K562 (cell line): ENCODE data around the gene TENM4. TPM values are rescaled to one million over a fixed set of nuclear protein-coding genes. Genes with fewer than 3 reads are reported as not detected.

ENCODE experiments used
- ATAC-seq: fragments of 200-7000 bp; cut with Tn5 transposase; 3 replicates; pipeline ENCODE4 v1.9.1; 2020; ENCODE audit warnings: moderate library complexity
- BruUV-seq: library from RNA; stranded (reverse); fragments of 400-500 nt; replicated peaks from 2 replicates; lab custom pipeline; 2021; lab: Mats Ljungman, UMichigan
- CTCF ChIA-PET: fragments of 300-600 bp; formaldehyde crosslinking; extraction: SDS; loops from one replicate; lab custom pipeline; 2021; ENCODE audit warnings: low intra/inter-chr PET ratio; lab: Yijun Ruan, JAX
- POLR2A ChIA-PET: fragments of 300-600, 350-650 bp; sonication (Branson Sonifier 250); formaldehyde crosslinking; extraction: SDS; loops from one replicate; lab custom pipeline; 2021; ENCODE audit warnings: antibody characterized with exemption, inconsistent platforms; lab: Yijun Ruan, JAX
- DNase-seq, 4 experiments: peaks; one replicate each; pipeline versions ENCODE4 v3.0.0 to v3.0.0-alpha.2; 2011 to 2018; ENCODE audit warnings: low spot score in 3 of 4, mixed read lengths in 3 of 4; ENCODE audit errors: extremely low read depth in 1 of 4
- FAIRE-seq: peaks from 2 replicates; lab custom pipeline; 2011; peaks lifted over from hg19 to GRCh38; lab: Jason Lieb, UNC
- H2AFZ ChIP-seq: 2 replicates; pipeline ENCODE4 v1.6.0; 2011; ENCODE audit warnings: low read depth, low read length, control low read depth, inconsistent platforms
- H3K27ac ChIP-seq: fragments of 200-600 bp; 3 replicates; pipeline ENCODE4 v1.8.0; 2011; ENCODE audit warnings: low read depth, mild to moderate bottlenecking, control low read depth, inconsistent platforms, low read length, moderate library complexity, mixed read lengths; ENCODE audit errors: extremely low read depth
- H3K27me3 ChIP-seq, 2 experiments: fragments of 300-600 bp in 1 of 2; 2 replicates in 1 of 2; 3 replicates in 1 of 2; pipeline versions ENCODE4 v1.6.0 to v1.8.0; 2011; ENCODE audit warnings: inconsistent platforms in 2 of 2, low read length in 2 of 2, mild to moderate bottlenecking in 1 of 2, mixed read lengths in 1 of 2, moderate library complexity in 1 of 2; ENCODE audit not compliant: control insufficient read depth in 2 of 2, insufficient read depth in 2 of 2
- H3K36me3 ChIP-seq: fragments of 300-600 bp; 3 replicates; pipeline ENCODE4 v1.8.0; 2011; ENCODE audit warnings: mild to moderate bottlenecking, low read length, inconsistent platforms; ENCODE audit not compliant: control insufficient read depth, insufficient read depth
- H3K4me1 ChIP-seq, 2 experiments: fragments of 200-600 bp in 1 of 2; replicated peaks in 1 of 2; 2 replicates in 1 of 2; 3 replicates in 1 of 2; pipeline versions ENCODE4 v1.5.1 to v1.8.0; 2011; ENCODE audit warnings: inconsistent platforms in 2 of 2, low read length in 2 of 2, mild to moderate bottlenecking in 1 of 2, mixed read lengths in 1 of 2, moderate library complexity in 1 of 2; ENCODE audit not compliant: control insufficient read depth in 2 of 2, insufficient read depth in 2 of 2
- H3K4me2 ChIP-seq: 2 replicates; pipeline ENCODE4 v1.6.1; 2011; ENCODE audit warnings: low read length, control low read depth, inconsistent platforms, mixed read lengths; ENCODE audit not compliant: insufficient read depth
- H3K4me3 ChIP-seq: fragments of 200-600 bp; sonication (generic), shearing (Covaris generic); 2 replicates; pipeline ENCODE4 v1.5.1; 2016; ENCODE audit warnings: control low read depth, inconsistent platforms
- H3K79me2 ChIP-seq: fragments of 200-600 bp; 3 replicates; pipeline ENCODE4 v1.8.0; 2011; ENCODE audit warnings: low read length, inconsistent platforms; ENCODE audit not compliant: control insufficient read depth, insufficient read depth
- H3K9ac ChIP-seq, 2 experiments: 2 replicates each; pipeline versions ENCODE4 v1.6.0 to v1.6.1; 2011; ENCODE audit warnings: low read depth in 2 of 2, low read length in 2 of 2, control low read depth in 1 of 2, inconsistent platforms in 1 of 2, mild to moderate bottlenecking in 1 of 2, mixed read lengths in 1 of 2; ENCODE audit not compliant: insufficient read depth in 1 of 2
- H3K9me1 ChIP-seq: one replicate; pipeline ENCODE4 v1.6.0; 2011; ENCODE audit warnings: inconsistent platforms, mild to moderate bottlenecking, low read length, moderate library complexity; ENCODE audit not compliant: control insufficient read depth, insufficient read depth
- H3K9me3 ChIP-seq: replicated peaks from 2 replicates; pipeline ENCODE4 v1.5.1; 2011; ENCODE audit warnings: low read depth, low read length, inconsistent platforms; ENCODE audit not compliant: control insufficient read depth, insufficient read depth
- H4K20me1 ChIP-seq: replicated peaks from 2 replicates; pipeline ENCODE4 v1.6.1; 2011; ENCODE audit warnings: low read length, inconsistent platforms, mixed read lengths; ENCODE audit not compliant: control insufficient read depth, insufficient read depth
- ATF1 ChIP-seq, 2 experiments: fragments of 450-650 bp in 1 of 2; IDR thresholded peaks; 2 replicates each; pipeline ENCODE4 v1.6.1; 2016; ENCODE audit warnings: missing compliant biosample characterization in 1 of 2, missing genetic modification characterization in 1 of 2
- BRD9 ChIP-seq: fragments of 450-650 bp; IDR thresholded peaks from 2 replicates; pipeline ENCODE4 v1.6.1; 2018; ENCODE audit warnings: low read depth; ENCODE audit not compliant: partially characterized antibody
- CBFA2T3 ChIP-seq: fragments of 450-650 bp; IDR thresholded peaks from 2 replicates; pipeline ENCODE4 v1.6.1; 2017
- CBFB ChIP-seq: sonication (generic); formaldehyde crosslinking; IDR thresholded peaks from 2 replicates; pipeline ENCODE4 v1.4.0; 2020; ENCODE audit warnings: mild to moderate bottlenecking, missing genetic modification reagents
- CHD4 ChIP-seq: fragments of 200-600 bp; sonication (generic); IDR thresholded peaks from 3 replicates; pipeline ENCODE4 v1.6.1; 2012; ENCODE audit warnings: low read depth, mild to moderate bottlenecking, mixed read lengths, low read length, inconsistent platforms; ENCODE audit not compliant: insufficient read depth, insufficient replicate concordance, poor library complexity, severe bottlenecking
- ELF2 ChIP-seq: fragments of 250-450 bp; sonication (Bioruptor Pico); IDR thresholded peaks from 2 replicates; pipeline ENCODE4 v1.5.0; 2021; ENCODE audit warnings: mild to moderate bottlenecking
- FOXA1 ChIP-seq: fragments of 450-650 bp; IDR thresholded peaks from 2 replicates; pipeline ENCODE4 v1.6.1; 2016; ENCODE audit warnings: mild to moderate bottlenecking, borderline replicate concordance
- FOXM1 ChIP-seq, 2 experiments: fragments of 450-650 bp in 1 of 2; sonication (generic) in 1 of 2; formaldehyde crosslinking in 1 of 2; IDR thresholded peaks; 2 replicates each; pipeline versions ENCODE4 v1.6.1 to v1.9.0; 2017 to 2022; ENCODE audit warnings: low read depth in 2 of 2, mild to moderate bottlenecking in 2 of 2, missing genetic modification reagents in 1 of 2, moderate library complexity in 1 of 2
- HNRNPK ChIP-seq: fragments of 200-400 bp; formaldehyde crosslinking; IDR thresholded peaks from one replicate; pipeline ENCODE4 v1.6.1; 2018; ENCODE audit warnings: mild to moderate bottlenecking, low read depth, low read length; ENCODE audit not compliant: poor library complexity, severe bottlenecking
- KLF16 ChIP-seq: IDR thresholded peaks from 2 replicates; pipeline ENCODE4 v1.6.1; 2016; ENCODE audit warnings: antibody characterized with exemption
- MAZ ChIP-seq, 2 experiments: fragments of 450-650 bp in 1 of 2; sonication (generic) in 1 of 2; formaldehyde crosslinking; IDR thresholded peaks in 1 of 2; conservative IDR thresholded peaks in 1 of 2; 2 replicates each; pipeline versions ENCODE4 v1.4.0 to v1.5.0; 2020; ENCODE audit warnings: mild to moderate bottlenecking in 1 of 2, missing genetic modification reagents in 1 of 2
- NBN ChIP-seq: fragments of 450-650 bp; IDR thresholded peaks from 2 replicates; pipeline ENCODE4 v1.6.1; 2016; ENCODE audit warnings: low read depth, mild to moderate bottlenecking
- POLR2G ChIP-seq: fragments of 200-400 bp; formaldehyde crosslinking; IDR thresholded peaks from 2 replicates; pipeline ENCODE4 v1.6.1; 2017; ENCODE audit warnings: low read depth, mild to moderate bottlenecking, antibody characterized with exemption, low read length, moderate library complexity
- RAD51 ChIP-seq: fragments of 450-650 bp; IDR thresholded peaks from 2 replicates; pipeline ENCODE4 v1.7.1; 2016; ENCODE audit warnings: low read depth, mild to moderate bottlenecking, borderline replicate concordance
- ZNF699 ChIP-seq: fragments of 250-450 bp; sonication (Bioruptor Pico); IDR thresholded peaks from 2 replicates; pipeline ENCODE4 v1.8.0; 2021; ENCODE audit warnings: mild to moderate bottlenecking, moderate library complexity; ENCODE audit not compliant: insufficient replicate concordance
- WGBS: fragments of 100-300 bp; shearing (Covaris generic); methylation state at CpG from one replicate; pipeline ENCODE4 v1.1.6; 2016; ENCODE audit warnings: low coverage, mixed read lengths; ENCODE audit not compliant: insufficient coverage; ENCODE audit errors: missing lambda C conversion rate; 5-methylcytosine and 5-hydroxymethylcytosine counted together
- in situ Hi-C: fragments of 300-500 bp; cut with MboI; formaldehyde crosslinking; loops from 4 replicates; pipeline ENCODE4 v1.15.0; 2018; ENCODE audit warnings: inconsistent platforms, mixed read lengths
- intact Hi-C: fragments of 100-400 bp; cut with micrococcal nuclease; formaldehyde crosslinking; loops from 2 replicates; pipeline ENCODE4 v1.14.2; 2022
- polyA plus RNA-seq, 8 experiments: library from polyadenylated mRNA; depleted of rRNA in 4 of 8; stranded (reverse) in 5 of 8; unstranded in 3 of 8; fragments of >200 nt; fragmentation: Nextera tagmentation in 2 of 8; fragmentation: Illumina TruSeq in 1 of 8; extraction: Ambion mirVana in 2 of 8; extraction: Trizol in 1 of 8; gene quantifications; 2 replicates each; pipeline versions ENCODE4 v1.2.1 to v1.2.3, GENCODE V29; 2011 to 2014; ENCODE audit warnings: inconsistent platforms in 1 of 8, missing spikeins in 1 of 8
- total RNA-seq, 7 experiments: library from RNA; depleted of rRNA in 6 of 7; stranded (reverse); fragments of >200 nt in 6 of 7; fragmentation: Illumina TruSeq in 2 of 7; extraction: Trizol in 2 of 7; gene quantifications; 2 replicates each; pipeline versions ENCODE4 v1.2.1 to v1.2.3, GENCODE V29; 2011 to 2021; ENCODE audit warnings: low replicate concordance in 1 of 7
- TF ChIP-seq, protein P1 (sequence below): fragments of 250-450 bp; sonication (Bioruptor Pico); IDR thresholded peaks from 2 replicates; pipeline ENCODE4 v1.5.0; 2021; ENCODE audit warnings: mild to moderate bottlenecking, borderline replicate concordance
- TF ChIP-seq, protein P2 (sequence below): fragments of 250-450 bp; sonication (Bioruptor Pico); IDR thresholded peaks from 2 replicates; pipeline ENCODE4 v1.8.0; 2021; ENCODE audit warnings: borderline replicate concordance, mild to moderate bottlenecking, moderate library complexity; ENCODE audit not compliant: poor library complexity, severe bottlenecking

Gene TENM4
- total and polyA plus RNA-seq, 9 of the 15 experiments (the other 6 are each of a cell fraction or from before 2014, with no cell fraction given) = 0.16 TPM; not detected in 8

DNA sequence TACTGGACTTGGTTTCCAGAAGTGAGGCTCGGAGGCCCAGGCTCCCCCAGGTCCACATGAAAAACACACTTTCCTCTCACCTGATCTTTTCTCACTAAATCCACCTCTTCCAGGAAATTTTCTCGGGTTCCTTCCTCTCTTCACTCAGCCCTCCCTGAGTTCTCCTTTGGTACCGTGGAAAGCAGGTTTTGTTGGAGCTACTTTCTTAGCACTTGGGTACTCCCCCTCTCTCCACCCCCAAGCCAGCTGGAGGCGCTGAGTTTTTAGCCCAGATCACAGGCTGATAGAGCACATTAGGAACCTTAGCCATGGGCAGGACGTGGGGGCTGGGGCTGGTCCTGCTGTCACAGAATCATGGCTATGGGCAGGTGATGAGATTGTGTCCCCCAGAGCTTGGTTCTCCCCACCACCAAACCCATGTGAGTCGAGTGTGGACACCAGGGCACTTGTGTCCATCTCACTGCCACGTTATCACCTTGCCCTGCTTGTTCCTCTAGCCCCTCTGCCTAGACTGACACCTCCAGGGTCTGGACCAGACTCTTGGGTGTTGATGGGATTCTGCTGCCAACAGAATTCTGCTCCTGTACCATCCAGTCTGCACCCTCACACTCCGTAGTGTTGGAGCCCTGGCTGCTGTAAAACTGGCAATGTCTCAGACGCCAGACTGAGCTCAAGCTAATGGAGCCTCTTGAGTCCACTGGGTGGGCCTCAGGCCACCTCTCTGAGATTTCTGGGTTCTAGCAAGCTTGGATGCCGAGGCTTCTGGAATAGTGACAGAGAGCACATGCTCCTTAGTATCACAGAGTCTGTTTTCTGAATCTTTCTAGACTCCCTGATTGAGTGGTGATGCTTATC lies 791.2 kb downstream of the TENM4 start:
- Histone ChIP-seq H3K79me2 (no peaks in the 10 kb centered on the region), H3K9ac (no peak overlapping the region), H3K4me3 (no peak overlapping the region), H3K9me1 (no peaks in the 10 kb centered on the region), H3K4me2 (no peak overlapping the region), H3K27me3 (peaks cover 0 to 20% of the 10 kb centered on the region in 2 experiments; a peak in 1 of 5 replicates), H4K20me1 (peaks cover 8% of the 10 kb centered on the region; the same call in 1 of the 2 replicates), H3K36me3 (no peaks in the 10 kb centered on the region), H3K27ac (no peak overlapping the region), H2AFZ (no peak overlapping the region), H3K4me1 (no peaks in the 10 kb centered on the region), H3K9me3 (no peaks in the 10 kb centered on the region)
- WGBS = 3% methylated on average over 10 of the region's 10 CpGs
- no peak for ATAC-seq
- DNase-seq = no peak
- intact Hi-C loops = loop anchor here (5.0 to 10.0 kb wide), 2 partner anchors 145 to 428 kb away; no protein-coding TSS in a partner anchor
- TF ChIP-seq CBFB (CRISPR knock-in tag) (no peak), FOXM1 (IDR thresholded peaks at IDR 0.05; ENCODE audit: low read depth) (no peak), FOXM1 (CRISPR knock-in tag; IDR thresholded peaks at IDR 0.05; ENCODE audit: low read depth) (no peak), ZNF699 (CRISPR knock-in tag) (no peak), FOXA1 (no peak), RAD51 (no peak), POLR2G (no peak), HNRNPK (no peak), KLF16 (no peak), CHD4 (no peak), CBFA2T3 (no peak), ATF1 (CRISPR knock-in tag; IDR thresholded peaks at IDR 0.05) (no peak), ATF1 (tag; IDR thresholded peaks at IDR 0.05) (no peak), BRD9 (no peak), ELF2 (CRISPR knock-in tag) (no peak), NBN (no peak), MAZ (CRISPR knock-in tag; conservative IDR thresholded peaks at IDR 0.05 in 1 of 2, IDR thresholded peaks at IDR 0.05 in 1 of 2) (no peak)
- TF ChIP-seq, protein P1, sequence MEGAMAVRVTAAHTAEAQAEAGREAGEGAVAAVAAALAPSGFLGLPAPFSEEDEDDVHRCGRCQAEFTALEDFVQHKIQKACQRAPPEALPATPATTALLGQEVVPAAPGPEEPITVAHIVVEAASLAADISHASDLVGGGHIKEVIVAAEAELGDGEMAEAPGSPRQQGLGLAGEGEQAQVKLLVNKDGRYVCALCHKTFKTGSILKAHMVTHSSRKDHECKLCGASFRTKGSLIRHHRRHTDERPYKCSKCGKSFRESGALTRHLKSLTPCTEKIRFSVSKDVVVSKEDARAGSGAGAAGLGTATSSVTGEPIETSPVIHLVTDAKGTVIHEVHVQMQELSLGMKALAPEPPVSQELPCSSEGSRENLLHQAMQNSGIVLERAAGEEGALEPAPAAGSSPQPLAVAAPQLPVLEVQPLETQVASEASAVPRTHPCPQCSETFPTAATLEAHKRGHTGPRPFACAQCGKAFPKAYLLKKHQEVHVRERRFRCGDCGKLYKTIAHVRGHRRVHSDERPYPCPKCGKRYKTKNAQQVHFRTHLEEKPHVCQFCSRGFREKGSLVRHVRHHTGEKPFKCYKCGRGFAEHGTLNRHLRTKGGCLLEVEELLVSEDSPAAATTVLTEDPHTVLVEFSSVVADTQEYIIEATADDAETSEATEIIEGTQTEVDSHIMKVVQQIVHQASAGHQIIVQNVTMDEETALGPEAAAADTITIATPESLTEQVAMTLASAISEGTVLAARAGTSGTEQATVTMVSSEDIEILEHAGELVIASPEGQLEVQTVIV (CRISPR knock-in tag) = no peak
- TF ChIP-seq, protein P2, sequence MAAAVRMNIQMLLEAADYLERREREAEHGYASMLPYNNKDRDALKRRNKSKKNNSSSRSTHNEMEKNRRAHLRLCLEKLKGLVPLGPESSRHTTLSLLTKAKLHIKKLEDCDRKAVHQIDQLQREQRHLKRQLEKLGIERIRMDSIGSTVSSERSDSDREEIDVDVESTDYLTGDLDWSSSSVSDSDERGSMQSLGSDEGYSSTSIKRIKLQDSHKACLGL = no peak
- POLR2A ChIA-PET = no interaction called here
- BruUV-seq = no TSS peak
- CTCF ChIA-PET = no interaction called here
- FAIRE-seq = no peak
- in situ Hi-C loops = loop anchor here (10.0 kb wide), 1 partner anchor 1505 kb away; no protein-coding TSS in a partner anchor
